ENCODE results near the gene GEMIN8.

Gene GEMIN8

GRCh38 chrX:14015941-14016340 lies 13.8 kb downstream of the GEMIN8 start:
- no peak for DNase-seq

- DNase-seq, result no peak
Measured at GRCh38 chrX:14015294-14015693, 14.4 kb downstream of the GEMIN8 start.

- DNase-seq, result no peak
Measured at GRCh38 chrX:14014526-14014925, 15.2 kb downstream of the GEMIN8 start.

- no peak for DNase-seq
Measured at GRCh38 chrX:14013054-14013453, 16.6 kb downstream of the GEMIN8 start.

- no peak for DNase-seq
Measured at GRCh38 chrX:14010566-14010965, 19.1 kb downstream of the GEMIN8 start.

- DNase-seq, result no peak
Measured at GRCh38 chrX:14006540-14006939, 23.2 kb downstream of the GEMIN8 start.

- no peak for DNase-seq
Measured at GRCh38 chrX:14003876-14004425, 25.7 kb downstream of the GEMIN8 start.

- no peak for DNase-seq
Measured at GRCh38 chrX:14003028-14003427, 26.7 kb downstream of the GEMIN8 start.

- peak in 27 of 56 donors; percentile 0 to 42 (median 11) for DNase-seq
Measured at GRCh38 chrX:13996650-13997049, 33.0 kb downstream of the GEMIN8 start.

- no peak for DNase-seq
Measured at GRCh38 chrX:13994536-13995080, 35.1 kb downstream of the GEMIN8 start.

- peak in 51 of 56 donors; percentile 0 to 73 (median 38) for DNase-seq
Measured at GRCh38 chrX:13994104-13994503, 35.6 kb downstream of the GEMIN8 start.

GRCh38 chrX:13990126-13990800 lies 39.4 kb downstream of the GEMIN8 start:
- DNase-seq, result peak in 35 of 56 donors; percentile 0 to 50 (median 17)

GRCh38 chrX:13985697-13986435 lies 43.8 kb downstream of the GEMIN8 start:
- no peak for DNase-seq

- no peak for DNase-seq
Measured at GRCh38 chrX:13983734-13984133, 46.0 kb downstream of the GEMIN8 start.

- no peak for DNase-seq
Measured at GRCh38 chrX:13968198-13968597, 61.5 kb downstream of the GEMIN8 start.

- DNase-seq, result no peak
Measured at GRCh38 chrX:13967636-13968035, 62.1 kb downstream of the GEMIN8 start.

- no peak for DNase-seq
Measured at GRCh38 chrX:13966793-13967125, 62.9 kb downstream of the GEMIN8 start.

GRCh38 chrX:13966071-13966792 lies 63.5 kb downstream of the GEMIN8 start:
- peak in 11 of 56 donors; percentile 0 to 24 (median 4) for DNase-seq

- DNase-seq, result peak in 36 of 56 donors; percentile 0 to 51 (median 12)
Measured at GRCh38 chrX:13965531-13965930, 64.2 kb downstream of the GEMIN8 start.

GRCh38 chrX:13956998-13957397 lies 72.7 kb downstream of the GEMIN8 start:
- DNase-seq, result no peak
